Small intestine (tissue), 7 donors: Measurements from ENCODE around the gene COG4. TPM values are rescaled to one million over a fixed set of nuclear protein-coding genes. Genes with fewer than 3 reads are reported as not detected.

Source experiments
- DNase-seq, 2 donors: peaks; one replicate each; pipeline versions ENCODE4 v3.0.0 to v3.0.0-alpha.2; 2013
- FAIRE-seq: peaks from 2 replicates; lab custom pipeline; 2012; peaks lifted over from hg19 to GRCh38; lab: Jason Lieb, UNC
- H3K27ac ChIP-seq, 3 donors: one replicate each; pipeline ENCODE4 v1.5.1; 2013; ENCODE audit warnings: low read length in 2 of 3, mild to moderate bottlenecking in 2 of 3, control low read depth in 1 of 3, inconsistent platforms in 1 of 3, low read depth in 1 of 3, moderate library complexity in 1 of 3
- H3K27me3 ChIP-seq, 3 donors: one replicate each; pipeline ENCODE4 v1.6.1; 2013; ENCODE audit warnings: low read length in 3 of 3, inconsistent platforms in 1 of 3; ENCODE audit not compliant: control insufficient read depth in 3 of 3, insufficient read depth in 3 of 3
- H3K36me3 ChIP-seq, 3 donors: one replicate each; pipeline ENCODE4 v1.6.1; 2013; ENCODE audit warnings: low read length in 3 of 3, inconsistent platforms in 1 of 3, low read depth in 1 of 3, mild to moderate bottlenecking in 1 of 3, moderate library complexity in 1 of 3; ENCODE audit not compliant: control insufficient read depth in 3 of 3, insufficient read depth in 2 of 3
- H3K4me1 ChIP-seq, 3 donors: one replicate each; pipeline ENCODE4 v1.6.1; 2013; ENCODE audit warnings: low read length in 2 of 3, inconsistent platforms in 1 of 3, low read depth in 1 of 3, mild to moderate bottlenecking in 1 of 3, moderate library complexity in 1 of 3; ENCODE audit not compliant: control insufficient read depth in 3 of 3, insufficient read depth in 2 of 3
- H3K4me3 ChIP-seq, 3 donors: one replicate each; pipeline ENCODE4 v1.5.1; 2013; ENCODE audit warnings: low read length in 3 of 3, control low read depth in 1 of 3, inconsistent platforms in 1 of 3, low read depth in 1 of 3, mild to moderate bottlenecking in 1 of 3, moderate library complexity in 1 of 3
- H3K9me3 ChIP-seq, 2 donors: one replicate each; pipeline ENCODE4 v1.6.1; 2013; ENCODE audit warnings: low read depth in 1 of 2, low read length in 1 of 2; ENCODE audit not compliant: control insufficient read depth in 2 of 2, insufficient read depth in 1 of 2
- WGBS, 3 donors: extraction: QIAGEN DNeasy Blood & Tissue Kit; methylation state at CpG; one replicate each; pipeline ENCODE4 v1.1.7; 2013; 5-methylcytosine and 5-hydroxymethylcytosine counted together
- polyA plus RNA-seq, 4 donors: library from polyadenylated mRNA; stranded (reverse) in 3 of 4; unstranded in 1 of 4; fragments of 200-250 nt in 3 of 4; fragments of 120-200 nt in 1 of 4; gene quantifications; one replicate each; pipeline versions ENCODE4 v1.2.1 to v1.2.3, GENCODE V29; 2013
- donor health status: healthy with polysubstance abuse.
- donor health status: control.
- donor health status: control.
- donor health status: Bipolar disorder and iron deficiency.
- donor health status: healthy.

The COG4 gene
- polyA plus RNA-seq, 4 donors: 48.1 to 93.5 (median 54.3) TPM

- no peak overlapping the region for H3K4me3 ChIP-seq
- no peak for DNase-seq
- no peaks in the 10 kb centered on the region for H3K27me3 ChIP-seq
- no peaks in the 10 kb centered on the region for H3K9me3 ChIP-seq
- peaks cover 0 to 3% (median 0%) of the 10 kb centered on the region in 3 donors for H3K36me3 ChIP-seq
- H3K27ac ChIP-seq: no peak overlapping the region
- peaks cover 0 to 36% (median 13%) of the 10 kb centered on the region in 3 donors for H3K4me1 ChIP-seq
- WGBS, 3 donors: 84 to 89% (median 87%) methylated on average over 8 of the region's 8 CpGs
- FAIRE-seq: no peak
These were observed 81.9 kb downstream of the COG4 start for GRCh38 chr16:70441406-70441990.

- Histone ChIP-seq H3K36me3 (peaks cover 0 to 4% (median 0%) of the 10 kb centered on the region in 3 donors), H3K27ac (no peak overlapping the region), H3K27me3 (no peaks in the 10 kb centered on the region), H3K4me1 (peaks cover 0 to 38% (median 15%) of the 10 kb centered on the region in 3 donors), H3K9me3 (no peaks in the 10 kb centered on the region), H3K4me3 (peak overlapping the region in 1 of 3 donors; percentile 68)
- DNase-seq (no peak), FAIRE-seq (no peak)
- WGBS, 3 donors: 66 to 78% (median 68%) methylated on average over 11 of the region's 11 CpGs
These were observed 83.2 kb downstream of the COG4 start for GRCh38 chr16:70440009-70440692.

- DNase-seq (peak; percentile 89 to 96), FAIRE-seq (no peak)
- Histone ChIP-seq H3K27me3 (no peaks in the 10 kb centered on the region), H3K4me3 (peak within 1 kb of the TSS; percentile 70 to 84 (median 82)), H3K4me1 (peaks cover 0 to 44% (median 15%) of the 10 kb centered on the region in 3 donors), H3K36me3 (peaks cover 0 to 14% (median 0%) of the 10 kb centered on the region in 3 donors), H3K9me3 (no peaks in the 10 kb centered on the region), H3K27ac (peak within 1 kb of the TSS; percentile 50 to 75 (median 69))
- 1 to 2% (median 1%) methylated on average over 41 to 84 of the region's 86 CpGs for WGBS, 3 donors
These were observed 84.1 kb downstream of the COG4 start, which contains the start of gene ST3GAL2 for GRCh38 chr16:70438969-70439862. TSS of gene ST3GAL2 (minus strand) at chr16:70439100. CDS start at chr16:70398530, 40,570 bp downstream.

DNA sequence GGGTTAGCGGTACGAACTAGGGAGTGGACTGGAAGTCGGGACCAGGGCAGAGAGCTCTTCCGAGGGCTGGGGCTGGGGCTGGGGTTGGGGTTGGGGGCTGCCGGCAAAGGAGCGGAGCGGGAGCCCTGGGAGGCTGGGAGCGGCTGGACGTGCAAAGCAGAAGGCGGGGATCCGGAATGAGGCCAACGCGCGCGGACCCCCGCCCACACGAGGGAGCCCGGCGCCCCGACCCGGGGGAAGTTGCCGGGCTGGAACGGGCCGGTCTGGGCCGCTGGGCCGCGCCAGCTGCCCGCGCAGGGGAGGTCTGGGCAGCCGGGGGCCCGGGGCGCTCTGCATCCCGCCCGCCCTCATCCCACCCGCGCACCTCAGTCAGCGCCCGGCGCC, 84.8 kb downstream of the COG4 start:
- no peak for FAIRE-seq
- H3K36me3 ChIP-seq: peaks cover 0 to 20% (median 0%) of the 10 kb centered on the region in 3 donors
- WGBS, 3 donors: 0 to 2% (median 1%) methylated on average over 6 to 39 of the region's 39 CpGs
- peak overlapping the region; percentile 70 to 84 (median 82) for H3K4me3 ChIP-seq
- no peaks in the 10 kb centered on the region for H3K9me3 ChIP-seq
- peak overlapping the region in 2 of 3 donors; percentile 43 to 46 for H3K27ac ChIP-seq
- peaks cover 0 to 43% (median 15%) of the 10 kb centered on the region in 3 donors for H3K4me1 ChIP-seq
- no peak for DNase-seq
- no peaks in the 10 kb centered on the region for H3K27me3 ChIP-seq

DNA sequence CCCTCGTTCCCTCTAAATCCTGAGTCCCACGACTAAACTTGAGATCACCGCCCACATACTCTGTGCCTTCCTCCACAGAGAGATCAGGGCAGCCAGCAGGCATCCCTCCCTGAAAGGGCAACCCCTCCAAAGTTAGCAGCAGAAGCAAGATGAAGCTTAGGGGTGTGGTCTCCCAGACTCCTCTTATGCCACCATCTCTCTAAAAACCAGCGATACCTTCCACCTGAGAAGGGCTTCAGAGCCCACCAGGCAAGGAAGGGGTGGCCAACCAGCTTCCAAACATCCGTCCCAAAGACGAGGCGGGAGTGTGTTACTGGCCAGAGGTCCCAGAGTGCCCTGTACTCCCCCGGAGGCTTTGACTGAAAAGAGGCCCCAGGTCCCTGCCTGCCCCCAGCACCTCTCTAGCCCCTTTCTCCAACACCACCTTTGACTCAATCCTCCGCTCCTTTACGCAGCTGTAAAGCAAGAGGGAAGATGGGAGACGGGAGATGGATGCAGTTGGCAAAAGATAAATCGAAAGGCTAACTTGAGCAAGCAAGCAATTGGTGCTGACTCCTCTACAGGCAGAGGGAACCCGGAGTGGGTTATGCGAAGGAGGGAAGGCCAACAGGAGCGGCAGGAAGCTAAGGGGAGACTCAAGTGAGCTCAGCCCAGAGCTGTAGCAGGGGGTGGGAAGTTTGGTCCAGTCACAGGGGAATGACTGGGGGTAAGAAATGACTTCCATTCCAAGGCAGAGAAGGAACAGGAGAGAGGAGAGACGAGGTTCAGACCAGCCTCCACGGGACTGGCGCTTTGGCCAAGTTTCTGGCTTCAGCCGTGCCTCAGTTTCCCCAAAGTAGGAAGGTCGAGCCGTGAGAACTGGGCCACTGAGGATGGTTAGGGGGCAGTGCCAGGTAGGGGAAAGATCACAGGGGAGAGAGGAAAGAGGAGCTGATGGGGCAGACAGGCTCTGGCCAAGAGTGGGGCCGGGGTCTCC, 85.5 kb downstream of the COG4 start:
- H3K27me3 ChIP-seq: no peaks in the 10 kb centered on the region
- H3K4me3 ChIP-seq: peak overlapping the region; percentile 70 to 84 (median 82)
- peaks cover 0 to 46% (median 18%) of the 10 kb centered on the region in 3 donors for H3K4me1 ChIP-seq
- peaks cover 0 to 26% (median 0%) of the 10 kb centered on the region in 3 donors for H3K36me3 ChIP-seq
- no peak for FAIRE-seq
- peak in 1 of 2 donors; percentile 53 for DNase-seq
- H3K9me3 ChIP-seq: no peaks in the 10 kb centered on the region
- 16 to 27% (median 26%) methylated on average over 22 of the region's 22 CpGs for WGBS, 3 donors
- H3K27ac ChIP-seq: peak overlapping the region in 2 of 3 donors; percentile 43 to 46

GRCh38 chr16:70437017-70437581, 86.3 kb downstream of the COG4 start:
- DNase-seq: peak in 1 of 2 donors; percentile 50
- 56 to 89% (median 84%) methylated on average over 5 of the region's 5 CpGs for WGBS, 3 donors
- H3K36me3 ChIP-seq: peaks cover 0 to 31% (median 0%) of the 10 kb centered on the region in 3 donors
- H3K4me3 ChIP-seq: peak overlapping the region in 2 of 3 donors; percentile 70 to 82
- H3K4me1 ChIP-seq: peaks cover 0 to 52% (median 21%) of the 10 kb centered on the region in 3 donors
- no peaks in the 10 kb centered on the region for H3K9me3 ChIP-seq
- peak overlapping the region in 1 of 3 donors; percentile 32 for H3K27ac ChIP-seq
- no peaks in the 10 kb centered on the region for H3K27me3 ChIP-seq
- no peak for FAIRE-seq

DNA sequence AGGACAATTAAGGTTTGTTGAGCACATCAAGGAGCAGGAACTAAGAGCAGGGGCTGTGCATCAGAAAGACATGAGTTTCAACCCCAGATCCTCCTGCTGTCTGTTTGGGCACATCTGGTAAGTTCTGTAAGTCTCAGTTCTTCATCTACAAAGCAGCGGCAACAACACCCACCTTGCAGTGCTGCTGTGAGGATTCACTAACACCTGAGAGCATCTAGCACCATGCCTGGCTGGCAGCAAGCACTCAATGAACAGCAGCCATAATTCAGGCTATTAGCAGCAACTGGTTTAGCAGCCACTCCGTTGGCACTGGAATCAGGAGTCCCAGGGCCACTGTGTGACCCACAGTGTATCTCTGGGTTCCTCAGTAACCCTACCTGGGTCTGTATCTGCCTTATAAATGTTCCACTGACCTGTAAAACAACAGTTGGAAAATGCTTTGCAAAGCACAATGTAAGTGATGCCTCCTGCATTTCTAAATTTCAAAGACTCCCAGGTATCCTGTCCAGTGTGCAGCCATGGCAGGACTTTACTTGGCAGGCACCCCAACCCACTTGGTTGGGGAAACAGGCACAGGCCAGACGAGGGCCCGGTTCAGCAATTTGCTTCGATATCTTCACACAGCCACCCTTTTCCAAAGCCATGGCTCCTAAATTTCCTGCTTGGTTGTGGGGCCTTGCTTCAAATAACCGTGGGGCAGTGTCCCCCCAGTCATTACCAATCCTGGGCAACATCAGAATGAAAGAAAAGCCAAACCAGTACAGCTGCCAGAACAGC, 88.7 kb downstream of the COG4 start:
- Histone ChIP-seq H3K36me3 (peaks cover 0 to 44% (median 0%) of the 10 kb centered on the region in 3 donors), H3K4me3 (no peak overlapping the region), H3K4me1 (peaks cover 9 to 64% (median 35%) of the 10 kb centered on the region in 3 donors), H3K27me3 (no peaks in the 10 kb centered on the region), H3K9me3 (no peaks in the 10 kb centered on the region), H3K27ac (no peak overlapping the region)
- no peak for DNase-seq
- 82 to 87% (median 85%) methylated on average over 6 of the region's 6 CpGs for WGBS, 3 donors
- FAIRE-seq: no peak
